ENCODE data around the gene TUBA4B.
A peak's percentile ranks its signal among the peaks of the same experiment; 100 is the strongest.
"Not testable (repeated sequence)": the region's sequence is repeated elsewhere in the genome, so short reads cannot be mapped to it uniquely, and the experiment has no call there.

TUBA4B gene

GRCh38 chr2:219287116-219287440 lies 34.0 kb downstream of the TUBA4B start:
- ATAC-seq, H3K4me3 Mint-ChIP-seq, H3K9me3 Mint-ChIP-seq, H3K27me3 Mint-ChIP-seq, DNase-seq: not testable (repeated sequence)
- peak overlapping the region in 1 of 2 donors; percentile 59 for H3K27ac Mint-ChIP-seq
- H3K4me1 Mint-ChIP-seq, result peaks cover 35% of the 10 kb centered on the region

GRCh38 chr2:219287580-219288265 lies 34.7 kb downstream of the TUBA4B start:
- Mint-ChIP-seq H3K4me3 (no peak overlapping the region), H3K27me3 (no peaks in the 10 kb centered on the region), H3K9me3 (no peaks in the 10 kb centered on the region), H3K4me1 (peaks cover 33% of the 10 kb centered on the region), H3K27ac (no peak overlapping the region)
- ATAC-seq, result no peak
- no peak for DNase-seq

- Mint-ChIP-seq H3K9me3 (no peaks in the 10 kb centered on the region), H3K27me3 (no peaks in the 10 kb centered on the region), H3K4me1 (peaks cover 33% of the 10 kb centered on the region), H3K27ac (no peak overlapping the region), H3K4me3 (no peak overlapping the region)
- ATAC-seq (no peak), DNase-seq (no peak)
These were observed 36.1 kb downstream of the TUBA4B start for GRCh38 chr2:219289195-219289536.

DNA sequence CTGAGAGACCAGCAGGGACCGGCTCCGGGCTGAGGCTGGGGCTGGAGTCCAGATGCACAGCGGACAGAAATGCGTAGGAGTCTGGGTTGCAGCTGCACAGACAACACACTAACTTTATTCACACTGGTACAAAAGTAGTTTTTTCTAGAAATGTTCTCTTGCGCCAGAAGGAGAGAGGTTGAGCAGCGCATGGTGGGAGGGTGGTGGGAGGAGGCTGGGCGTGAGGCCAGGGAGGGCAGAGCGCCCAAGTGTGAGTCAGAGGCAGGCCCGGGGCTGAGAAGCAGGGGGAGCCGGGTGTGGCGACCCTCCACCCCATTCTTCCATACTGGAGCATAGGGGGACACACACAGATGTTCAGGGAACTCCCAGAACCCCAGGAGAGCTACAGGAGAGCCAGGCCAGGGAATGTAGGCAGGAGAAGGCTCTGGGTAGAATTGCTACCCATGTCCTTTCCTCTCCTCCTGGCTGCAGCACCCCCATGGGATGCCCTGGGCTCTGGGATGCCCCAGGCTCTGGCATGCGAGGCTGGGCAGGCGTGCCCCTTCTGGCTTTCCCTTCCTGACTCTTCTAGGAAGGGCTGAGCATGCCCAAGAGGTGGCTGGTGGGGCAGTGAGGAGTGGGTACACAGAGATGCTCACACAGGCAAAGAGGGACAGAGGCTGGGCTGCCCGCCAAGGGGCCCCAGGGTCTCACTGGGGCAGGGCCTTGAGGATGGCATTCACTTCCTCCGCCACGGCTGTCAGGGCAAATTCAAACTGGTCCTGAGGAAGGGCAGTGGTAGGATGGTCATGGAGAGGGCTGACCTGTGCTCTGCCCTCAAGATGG lies 36.7 kb downstream of the TUBA4B start:
- Mint-ChIP-seq H3K27ac (peak overlapping the region in 1 of 2 donors; percentile 89), H3K4me1 (peaks cover 38% of the 10 kb centered on the region), H3K27me3 (no peaks in the 10 kb centered on the region), H3K9me3 (no peaks in the 10 kb centered on the region), H3K4me3 (no peak overlapping the region)
- DNase-seq (no peak), ATAC-seq (no peak)

- no peaks in the 10 kb centered on the region for H3K9me3 Mint-ChIP-seq
- H3K4me3 Mint-ChIP-seq, result no peak overlapping the region
- DNase-seq, result no peak
- no peak for ATAC-seq
- no peaks in the 10 kb centered on the region for H3K27me3 Mint-ChIP-seq
- no peak overlapping the region for H3K27ac Mint-ChIP-seq
- H3K4me1 Mint-ChIP-seq, result peaks cover 40% of the 10 kb centered on the region
These were observed 37.5 kb downstream of the TUBA4B start for GRCh38 chr2:219290381-219291171.

- H3K27ac Mint-ChIP-seq, result peak overlapping the region in 1 of 2 donors; percentile 38
- H3K9me3 Mint-ChIP-seq, result no peaks in the 10 kb centered on the region
- H3K4me1 Mint-ChIP-seq, result peaks cover 42% of the 10 kb centered on the region
- H3K27me3 Mint-ChIP-seq, result no peaks in the 10 kb centered on the region
- no peak for ATAC-seq
- H3K4me3 Mint-ChIP-seq, result no peak overlapping the region
- DNase-seq, result no peak
These were observed 38.4 kb downstream of the TUBA4B start for GRCh38 chr2:219291394-219291793.

DNA sequence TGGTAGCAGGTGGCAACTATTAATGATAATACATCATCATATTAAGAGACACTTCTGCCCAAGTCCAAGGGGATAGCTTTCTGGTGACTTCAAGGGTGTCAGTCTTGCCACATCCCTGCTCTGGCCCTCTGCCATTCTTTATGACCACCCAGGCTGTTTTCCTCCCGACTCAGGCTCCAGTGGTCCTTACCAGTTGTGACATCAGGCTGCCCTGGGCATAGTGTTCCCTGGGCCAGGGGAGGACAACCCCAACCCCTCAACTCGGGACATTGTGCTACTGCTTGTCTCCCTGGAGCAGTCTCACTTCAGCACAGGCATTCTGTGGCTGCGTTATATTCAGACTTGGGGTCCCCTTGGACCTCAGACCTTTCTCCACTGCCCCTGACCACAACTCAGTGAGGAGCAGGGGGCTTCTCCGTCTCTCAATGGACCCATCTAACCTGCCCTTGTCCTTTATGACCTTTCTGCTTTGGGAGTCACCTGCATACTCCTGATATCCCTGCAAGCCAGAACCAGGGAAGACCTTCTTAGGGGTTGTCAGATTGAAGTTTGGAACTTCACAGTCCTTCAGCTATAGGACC lies 39.0 kb downstream of the TUBA4B start:
- H3K27me3 Mint-ChIP-seq, result no peaks in the 10 kb centered on the region
- peaks cover 42% of the 10 kb centered on the region for H3K4me1 Mint-ChIP-seq
- H3K27ac Mint-ChIP-seq, result no peak overlapping the region
- no peak for DNase-seq
- no peaks in the 10 kb centered on the region for H3K9me3 Mint-ChIP-seq
- H3K4me3 Mint-ChIP-seq, result no peak overlapping the region
- ATAC-seq, result no peak

DNA sequence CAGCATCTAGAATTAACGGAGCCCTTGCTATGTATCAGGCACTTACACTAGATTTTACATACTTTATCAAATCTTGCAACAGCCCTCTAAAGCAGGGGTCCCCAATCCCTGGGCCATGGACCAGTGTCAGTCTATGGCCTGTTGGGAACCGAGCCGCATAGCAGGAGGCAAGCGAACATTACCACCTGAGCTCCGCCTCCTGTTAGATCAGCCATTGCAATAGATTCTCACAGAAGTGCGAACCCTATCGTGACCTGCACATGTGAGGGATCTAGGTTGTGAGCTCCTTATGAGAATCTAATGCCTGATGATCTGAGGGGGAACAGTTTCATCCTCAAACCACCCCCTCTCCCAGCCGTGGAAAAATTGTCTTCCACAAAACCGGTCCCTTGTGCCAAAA lies 39.6 kb downstream of the TUBA4B start:
- Mint-ChIP-seq H3K27me3 (no peaks in the 10 kb centered on the region), H3K9me3 (no peaks in the 10 kb centered on the region), H3K4me1 (peaks cover 41% of the 10 kb centered on the region), H3K27ac (no peak overlapping the region), H3K4me3 (no peak overlapping the region)
- DNase-seq, result no peak
- ATAC-seq, result no peak

DNA sequence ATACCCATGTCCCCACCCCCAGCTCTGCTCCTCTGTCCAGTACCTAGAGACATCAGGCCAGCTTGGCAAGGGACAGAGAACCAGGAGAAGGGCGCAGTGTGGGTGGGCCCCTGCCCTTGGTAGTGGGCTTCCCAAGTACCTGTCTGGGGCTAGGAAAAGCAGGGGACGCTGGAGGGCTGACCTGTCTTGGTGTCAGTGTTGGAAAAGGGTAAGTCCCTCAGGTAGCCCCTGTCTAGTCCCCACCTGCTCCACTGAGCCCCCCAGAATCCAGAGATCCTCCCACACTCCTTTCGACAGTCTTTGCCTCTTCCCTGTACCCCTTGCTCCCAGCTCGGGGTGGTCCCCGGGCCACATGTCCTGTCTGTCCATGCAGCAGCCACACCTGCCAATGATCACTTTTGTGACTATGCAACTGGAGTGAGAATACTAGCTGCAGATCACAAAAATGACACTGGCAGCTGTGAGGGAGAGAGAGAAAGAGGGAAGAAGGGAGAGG lies 40.7 kb downstream of the TUBA4B start:
- H3K27me3 Mint-ChIP-seq, result no peaks in the 10 kb centered on the region

DNA sequence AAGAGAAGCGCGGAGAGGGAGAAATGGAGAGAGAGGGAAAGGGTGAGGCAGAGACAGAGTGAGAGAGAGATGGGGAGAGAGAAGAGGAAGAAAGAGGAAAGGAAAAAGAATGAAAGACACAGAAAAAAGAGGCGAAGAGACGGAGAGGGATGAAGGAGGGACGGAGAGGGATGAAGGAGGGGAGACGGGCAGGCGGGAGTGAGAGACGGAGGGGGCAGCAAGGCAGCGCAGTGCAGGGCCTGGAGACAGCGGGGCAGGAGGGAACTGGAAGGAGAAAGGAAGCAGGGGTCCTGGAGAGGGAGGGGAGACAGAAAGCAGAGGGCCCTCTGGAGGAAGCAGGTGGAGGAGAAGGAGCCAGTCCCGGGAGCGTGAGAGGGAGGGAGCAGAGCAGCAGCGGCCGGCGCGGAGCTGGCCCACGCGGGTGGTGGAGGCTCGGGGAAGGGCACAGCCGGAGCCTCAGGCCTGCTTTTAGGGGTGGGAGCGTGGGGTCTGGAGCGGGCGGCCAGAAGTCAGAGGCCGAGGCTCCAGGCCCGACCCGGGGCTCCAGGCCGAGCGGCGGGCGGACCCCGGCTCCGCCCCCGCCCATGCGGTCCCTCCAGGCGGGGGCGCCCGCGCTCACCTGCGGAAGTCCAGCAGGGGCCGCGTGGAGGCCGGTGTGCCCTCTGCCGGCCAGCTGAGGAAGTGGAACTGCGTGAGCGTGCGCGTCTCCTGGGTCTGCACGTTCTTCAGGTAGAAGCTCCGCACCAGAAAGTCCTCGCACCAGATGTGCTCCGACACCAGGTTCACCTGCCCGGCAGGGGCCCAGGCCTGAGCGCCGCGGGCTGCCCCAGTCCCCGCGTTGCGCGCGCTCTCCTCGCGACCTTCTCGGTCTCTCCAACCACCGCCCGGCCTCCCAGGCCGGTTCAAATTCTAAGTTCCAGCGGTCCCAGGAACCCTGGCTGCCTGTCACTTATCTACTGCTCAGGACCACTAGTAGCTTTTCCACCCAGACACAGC lies 41.6 kb downstream of the TUBA4B start:
- Mint-ChIP-seq H3K27ac (peak overlapping the region; percentile 50 to 85), H3K27me3 (peaks cover 2% of the 10 kb centered on the region), H3K9me3 (no peaks in the 10 kb centered on the region), H3K4me1 (peaks cover 52% of the 10 kb centered on the region), H3K4me3 (peak overlapping the region; percentile 77)
- DNase-seq (peak; percentile 91 to 92), ATAC-seq (peak; percentile 85)

More for the DNA sequence above, 40.7 kb downstream of the TUBA4B start:
- DNase-seq (peak in 1 of 2 donors; percentile 9), ATAC-seq (no peak)
- no peaks in the 10 kb centered on the region for H3K9me3 Mint-ChIP-seq
- H3K27ac Mint-ChIP-seq, result peak overlapping the region; percentile 37 to 85
- peaks cover 48% of the 10 kb centered on the region for H3K4me1 Mint-ChIP-seq
- H3K4me3 Mint-ChIP-seq, result peak overlapping the region; percentile 77

DNA sequence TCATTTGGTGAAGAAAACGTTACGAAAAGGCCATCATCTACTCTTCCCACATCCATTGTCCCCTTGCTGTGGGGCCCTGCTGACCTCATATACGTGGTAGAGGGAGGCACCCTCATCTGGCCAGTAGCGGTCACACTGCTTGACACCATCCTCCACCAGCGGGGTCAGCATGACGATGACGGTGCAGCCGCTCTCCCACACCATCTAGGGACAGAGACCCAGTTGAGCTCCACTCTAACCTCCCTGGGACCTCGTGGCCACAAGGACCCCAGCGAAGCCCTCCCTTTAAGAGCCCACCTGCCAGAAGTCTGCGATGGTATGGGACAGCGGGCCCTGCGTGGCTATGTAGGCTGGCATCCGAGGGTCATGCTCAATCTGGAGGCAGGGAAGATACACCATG lies 43.1 kb downstream of the TUBA4B start:
- Mint-ChIP-seq H3K9me3 (no peaks in the 10 kb centered on the region), H3K27me3 (peaks cover 14% of the 10 kb centered on the region), H3K4me1 (peaks cover 57% of the 10 kb centered on the region), H3K4me3 (no peak overlapping the region), H3K27ac (no peak overlapping the region)
- DNase-seq (no peak), ATAC-seq (no peak)

GRCh38 chr2:219296631-219297391 lies 43.8 kb downstream of the TUBA4B start:
- Mint-ChIP-seq H3K4me1 (peaks cover 57% of the 10 kb centered on the region), H3K27ac (no peak overlapping the region), H3K9me3 (no peaks in the 10 kb centered on the region), H3K27me3 (peaks cover 21% of the 10 kb centered on the region), H3K4me3 (no peak overlapping the region)
- DNase-seq (no peak), ATAC-seq (no peak)

- H3K4me3 Mint-ChIP-seq, result no peak overlapping the region
- no peak overlapping the region for H3K27ac Mint-ChIP-seq
- DNase-seq, result no peak
- H3K4me1 Mint-ChIP-seq, result peaks cover 57% of the 10 kb centered on the region
- no peak for ATAC-seq
- no peaks in the 10 kb centered on the region for H3K9me3 Mint-ChIP-seq
- H3K27me3 Mint-ChIP-seq, result peaks cover 30% of the 10 kb centered on the region
These were observed 44.9 kb downstream of the TUBA4B start for GRCh38 chr2:219297766-219298456.

All from stimulated activated naive CD8-positive, alpha-beta T cell treated with anti-CD3 and anti-CD28 coated beads, Interleukin-15, amount 100 ng/mL, for 72 hours (primary cell).